ENCODE measurements around the gene RBMS3. TPM values are rescaled to one million over a fixed set of nuclear protein-coding genes. Genes with fewer than 3 reads are reported as not detected.

Gene RBMS3
- total RNA-seq, 1 experiment from 2014 or later, result 0.42 TPM

DNA sequence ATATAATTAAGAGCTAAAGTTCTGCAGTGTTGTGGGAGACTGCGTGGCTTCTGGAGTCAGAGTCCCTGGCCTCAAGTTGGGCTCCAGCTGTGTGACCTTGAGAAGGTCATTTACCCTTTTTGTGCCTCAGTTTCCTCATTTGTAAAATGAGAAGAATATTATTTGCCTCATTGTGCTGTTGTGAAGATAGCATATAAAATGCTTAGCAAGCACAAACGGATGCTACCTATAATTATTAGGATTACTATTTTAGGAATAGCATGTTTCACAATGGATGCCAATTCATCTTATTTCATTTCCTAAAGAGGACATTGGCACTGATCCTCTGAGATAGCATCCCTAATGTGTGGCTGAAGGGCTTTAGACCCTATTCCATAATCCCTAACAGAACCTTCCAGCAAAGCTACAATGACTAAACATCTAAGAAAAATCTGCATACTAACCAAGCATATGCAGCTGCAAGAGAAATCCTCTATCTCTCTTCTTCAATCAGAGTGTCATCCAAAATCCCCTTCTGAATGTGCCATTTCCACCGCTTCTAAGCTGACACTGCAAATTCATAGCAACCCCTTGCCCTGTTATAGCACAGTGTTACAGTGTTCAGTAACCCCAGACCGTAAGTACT, 148.3 kb downstream of the RBMS3 start:
- Histone ChIP-seq H3K27ac (ENCODE audit: low read depth, low read length) (no peak overlapping the region), H3K27me3 (ENCODE audit: insufficient read depth, low read length) (no peaks in the 10 kb centered on the region), H3K9ac (ENCODE audit: low read length) (no peak overlapping the region), H3K36me3 (ENCODE audit: control insufficient read depth in 1 of 2, insufficient read depth in 2 of 2, low read length in 2 of 2) (no peaks in the 10 kb centered on the region), H3K9me2 (ENCODE audit: insufficient read depth) (no peaks in the 10 kb centered on the region), H3K9me3 (ENCODE audit: control insufficient read depth in 1 of 2, insufficient read depth in 1 of 2, low read depth in 1 of 2, low read length in 2 of 2) (no peaks in the 10 kb centered on the region), H3K4me3 (replicated peaks in 1 of 2; ENCODE audit: low read depth in 1 of 2, low read length in 2 of 2) (no peak overlapping the region), H3K4me2 (ENCODE audit: low read length) (no peak overlapping the region), H2AFZ (ENCODE audit: low read depth, low read length, poor library complexity, severe bottlenecking) (no peak overlapping the region), H3K79me2 (ENCODE audit: insufficient read depth, low read length) (no peaks in the 10 kb centered on the region), H4K20me1 (ENCODE audit: insufficient read depth) (no peaks in the 10 kb centered on the region), H3K4me1 (ENCODE audit: control insufficient read depth in 1 of 2, insufficient read depth in 2 of 2, low read length in 2 of 2) (no peaks in the 10 kb centered on the region)
- no peak for ATAC-seq
- BruUV-seq (replicated peaks), result no TSS peak
- intact Hi-C loops (cut with micrococcal nuclease), result no loop called here
- CTCF ChIA-PET, result no interaction called here
- RAD21 ChIA-PET (ENCODE audit: low non-redundant PET in 1 of 2, low total read pairs in 2 of 2, uncharacterized antibody in 2 of 2, unreplicated experiment in 2 of 2), result no interaction called here
- no peak for DNase-seq (ENCODE audit: low read depth, low spot score)
- POLR2A ChIA-PET, result no interaction called here
- TF ChIP-seq RAD21 (IDR thresholded peaks at IDR 0.05; ENCODE audit: low read depth), result no peak
- no peak for TF ChIP-seq JUND (IDR thresholded peaks at IDR 0.05)
- TF ChIP-seq POLR2A (IDR thresholded peaks at IDR 0.05; ENCODE audit: borderline replicate concordance, extremely low read depth, insufficient read depth, insufficient read length), result no peak
- no peak for TF ChIP-seq YY1 (IDR thresholded peaks at IDR 0.05; ENCODE audit: extremely low read depth, insufficient replicate concordance, low read depth, low read length)
- no peak for TF ChIP-seq SIN3A (IDR thresholded peaks at IDR 0.05; ENCODE audit: low read depth)
- TF ChIP-seq EGR1 (IDR thresholded peaks at IDR 0.05; ENCODE audit: low read depth), result no peak
- TF ChIP-seq, protein P1, sequence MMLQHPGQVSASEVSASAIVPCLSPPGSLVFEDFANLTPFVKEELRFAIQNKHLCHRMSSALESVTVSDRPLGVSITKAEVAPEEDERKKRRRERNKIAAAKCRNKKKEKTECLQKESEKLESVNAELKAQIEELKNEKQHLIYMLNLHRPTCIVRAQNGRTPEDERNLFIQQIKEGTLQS (IDR thresholded peaks at IDR 0.05), result no peak

DNA sequence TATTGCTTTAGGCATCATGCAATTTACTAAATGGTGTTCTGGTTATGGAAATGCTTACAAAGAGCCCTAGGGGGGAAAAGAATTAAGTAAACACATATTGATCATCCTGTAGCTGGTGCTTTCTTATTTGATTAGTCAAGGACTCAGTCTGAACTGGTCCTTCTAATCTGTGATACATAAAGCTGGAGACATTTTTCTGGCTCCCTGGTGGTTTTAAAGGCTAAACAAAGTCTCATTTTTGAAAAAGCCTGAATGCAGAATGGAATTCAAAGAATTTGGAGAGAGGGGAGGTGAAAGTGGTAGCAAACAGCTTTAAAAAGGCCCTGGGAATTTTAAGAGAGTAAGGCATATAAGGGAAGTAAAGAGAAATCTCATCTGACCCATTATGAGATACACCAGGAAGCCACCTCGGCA, 149.7 kb downstream of the RBMS3 start:
- BruUV-seq (replicated peaks), result no TSS peak
- intact Hi-C loops (cut with micrococcal nuclease), result no loop called here
- Histone ChIP-seq H3K27me3 (ENCODE audit: insufficient read depth, low read length) (no peaks in the 10 kb centered on the region), H3K4me1 (ENCODE audit: control insufficient read depth in 1 of 2, insufficient read depth in 2 of 2, low read length in 2 of 2) (no peaks in the 10 kb centered on the region), H3K27ac (ENCODE audit: low read depth, low read length) (no peak overlapping the region), H3K4me2 (ENCODE audit: low read length) (no peak overlapping the region), H3K36me3 (ENCODE audit: control insufficient read depth in 1 of 2, insufficient read depth in 2 of 2, low read length in 2 of 2) (no peaks in the 10 kb centered on the region), H3K9ac (ENCODE audit: low read length) (no peak overlapping the region), H3K79me2 (ENCODE audit: insufficient read depth, low read length) (no peaks in the 10 kb centered on the region), H3K9me2 (ENCODE audit: insufficient read depth) (no peaks in the 10 kb centered on the region), H3K4me3 (replicated peaks in 1 of 2; ENCODE audit: low read depth in 1 of 2, low read length in 2 of 2) (no peak overlapping the region), H2AFZ (ENCODE audit: low read depth, low read length, poor library complexity, severe bottlenecking) (no peak overlapping the region), H3K9me3 (ENCODE audit: control insufficient read depth in 1 of 2, insufficient read depth in 1 of 2, low read depth in 1 of 2, low read length in 2 of 2) (no peaks in the 10 kb centered on the region), H4K20me1 (ENCODE audit: insufficient read depth) (no peaks in the 10 kb centered on the region)
- ATAC-seq, result no peak
- POLR2A ChIA-PET, result no interaction called here
- no peak for DNase-seq (ENCODE audit: low read depth, low spot score)
- CTCF ChIA-PET, result no interaction called here
- RAD21 ChIA-PET (ENCODE audit: low non-redundant PET in 1 of 2, low total read pairs in 2 of 2, uncharacterized antibody in 2 of 2, unreplicated experiment in 2 of 2), result no interaction called here
- no peak for TF ChIP-seq JUND (IDR thresholded peaks at IDR 0.05)
- no peak for TF ChIP-seq EZH2phosphoT487 (IDR thresholded peaks at IDR 0.05; ENCODE audit: borderline replicate concordance)
- TF ChIP-seq, protein P2, sequence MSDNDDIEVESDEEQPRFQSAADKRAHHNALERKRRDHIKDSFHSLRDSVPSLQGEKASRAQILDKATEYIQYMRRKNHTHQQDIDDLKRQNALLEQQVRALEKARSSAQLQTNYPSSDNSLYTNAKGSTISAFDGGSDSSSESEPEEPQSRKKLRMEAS (IDR thresholded peaks at IDR 0.05), result no peak
- TF ChIP-seq CEBPB (IDR thresholded peaks at IDR 0.05; ENCODE audit: low read depth), result no peak
- no peak for TF ChIP-seq ELF1 (IDR thresholded peaks at IDR 0.05; ENCODE audit: borderline replicate concordance, low read depth)
- TF ChIP-seq, protein P3, sequence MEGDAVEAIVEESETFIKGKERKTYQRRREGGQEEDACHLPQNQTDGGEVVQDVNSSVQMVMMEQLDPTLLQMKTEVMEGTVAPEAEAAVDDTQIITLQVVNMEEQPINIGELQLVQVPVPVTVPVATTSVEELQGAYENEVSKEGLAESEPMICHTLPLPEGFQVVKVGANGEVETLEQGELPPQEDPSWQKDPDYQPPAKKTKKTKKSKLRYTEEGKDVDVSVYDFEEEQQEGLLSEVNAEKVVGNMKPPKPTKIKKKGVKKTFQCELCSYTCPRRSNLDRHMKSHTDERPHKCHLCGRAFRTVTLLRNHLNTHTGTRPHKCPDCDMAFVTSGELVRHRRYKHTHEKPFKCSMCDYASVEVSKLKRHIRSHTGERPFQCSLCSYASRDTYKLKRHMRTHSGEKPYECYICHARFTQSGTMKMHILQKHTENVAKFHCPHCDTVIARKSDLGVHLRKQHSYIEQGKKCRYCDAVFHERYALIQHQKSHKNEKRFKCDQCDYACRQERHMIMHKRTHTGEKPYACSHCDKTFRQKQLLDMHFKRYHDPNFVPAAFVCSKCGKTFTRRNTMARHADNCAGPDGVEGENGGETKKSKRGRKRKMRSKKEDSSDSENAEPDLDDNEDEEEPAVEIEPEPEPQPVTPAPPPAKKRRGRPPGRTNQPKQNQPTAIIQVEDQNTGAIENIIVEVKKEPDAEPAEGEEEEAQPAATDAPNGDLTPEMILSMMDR (IDR thresholded peaks at IDR 0.05 in 2 of 3, conservative IDR thresholded peaks at IDR 0.05 in 1 of 3; ENCODE audit: borderline replicate concordance in 1 of 3, insufficient read depth in 1 of 3, low read depth in 2 of 3, low read length in 2 of 3), result no peak
- no peak for TF ChIP-seq EZH2 (IDR thresholded peaks at IDR 0.05)
- TF ChIP-seq TCF7L2 (IDR thresholded peaks at IDR 0.05; ENCODE audit: borderline replicate concordance, extremely low read depth, insufficient read depth, insufficient read length), result no peak
- TF ChIP-seq, protein P4, sequence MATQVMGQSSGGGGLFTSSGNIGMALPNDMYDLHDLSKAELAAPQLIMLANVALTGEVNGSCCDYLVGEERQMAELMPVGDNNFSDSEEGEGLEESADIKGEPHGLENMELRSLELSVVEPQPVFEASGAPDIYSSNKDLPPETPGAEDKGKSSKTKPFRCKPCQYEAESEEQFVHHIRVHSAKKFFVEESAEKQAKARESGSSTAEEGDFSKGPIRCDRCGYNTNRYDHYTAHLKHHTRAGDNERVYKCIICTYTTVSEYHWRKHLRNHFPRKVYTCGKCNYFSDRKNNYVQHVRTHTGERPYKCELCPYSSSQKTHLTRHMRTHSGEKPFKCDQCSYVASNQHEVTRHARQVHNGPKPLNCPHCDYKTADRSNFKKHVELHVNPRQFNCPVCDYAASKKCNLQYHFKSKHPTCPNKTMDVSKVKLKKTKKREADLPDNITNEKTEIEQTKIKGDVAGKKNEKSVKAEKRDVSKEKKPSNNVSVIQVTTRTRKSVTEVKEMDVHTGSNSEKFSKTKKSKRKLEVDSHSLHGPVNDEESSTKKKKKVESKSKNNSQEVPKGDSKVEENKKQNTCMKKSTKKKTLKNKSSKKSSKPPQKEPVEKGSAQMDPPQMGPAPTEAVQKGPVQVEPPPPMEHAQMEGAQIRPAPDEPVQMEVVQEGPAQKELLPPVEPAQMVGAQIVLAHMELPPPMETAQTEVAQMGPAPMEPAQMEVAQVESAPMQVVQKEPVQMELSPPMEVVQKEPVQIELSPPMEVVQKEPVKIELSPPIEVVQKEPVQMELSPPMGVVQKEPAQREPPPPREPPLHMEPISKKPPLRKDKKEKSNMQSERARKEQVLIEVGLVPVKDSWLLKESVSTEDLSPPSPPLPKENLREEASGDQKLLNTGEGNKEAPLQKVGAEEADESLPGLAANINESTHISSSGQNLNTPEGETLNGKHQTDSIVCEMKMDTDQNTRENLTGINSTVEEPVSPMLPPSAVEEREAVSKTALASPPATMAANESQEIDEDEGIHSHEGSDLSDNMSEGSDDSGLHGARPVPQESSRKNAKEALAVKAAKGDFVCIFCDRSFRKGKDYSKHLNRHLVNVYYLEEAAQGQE (IDR thresholded peaks at IDR 0.05; ENCODE audit: low read depth), result no peak
- no peak for TF ChIP-seq SP1 (IDR thresholded peaks at IDR 0.05; ENCODE audit: low read depth)
- no peak for TF ChIP-seq RAD21 (IDR thresholded peaks at IDR 0.05; ENCODE audit: low read depth)
- no peak for TF ChIP-seq ZFX (IDR thresholded peaks at IDR 0.05)

Measured in HCT116 (cell line).